NCI-H2107 (cell line): ENCODE measurements around the gene TEX264.
A peak's percentile ranks its signal among the peaks of the same experiment; 100 is the strongest.
"Not testable (repeated sequence)": the region's sequence is repeated elsewhere in the genome, so short reads cannot be mapped to it uniquely, and the experiment has no call there.

Experiments
- DNase-seq: peaks from one replicate; lab custom pipeline; 2025; lab: John Stamatoyannopoulos, UW

TEX264 gene

GRCh38 chr3:51670823-51671733 is at the start of gene TEX264:
Gene TEX264 (plus strand): TSS chr3:51671252. CDS start chr3:51674305, 3,053 bp downstream.
- peak; percentile 47 for DNase-seq

DNA sequence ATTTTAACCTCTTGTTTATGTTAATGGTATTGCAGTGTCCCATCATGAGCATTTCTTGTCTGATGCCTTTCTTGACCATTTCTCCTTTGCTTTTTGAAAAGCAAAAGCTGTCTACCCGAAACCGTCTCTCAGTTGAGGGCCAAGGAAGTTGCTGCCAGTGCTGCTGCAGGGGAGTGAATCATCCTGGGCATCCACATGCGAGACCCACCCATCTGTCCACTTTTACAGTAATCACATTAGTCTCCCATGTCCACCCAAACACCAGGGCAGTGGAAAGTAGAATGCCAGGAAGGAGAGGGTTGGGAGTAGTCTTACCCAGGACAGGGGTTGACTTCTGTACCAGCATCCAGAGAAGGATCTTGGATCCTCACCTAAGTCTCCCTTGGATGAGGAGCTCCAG is 48.6 kb upstream of the TEX264 start:
- DNase-seq: no peak

GRCh38 chr3:51622868-51623267 is 48.2 kb upstream of the TEX264 start:
- DNase-seq: no peak

- no peak for DNase-seq
Measured at GRCh38 chr3:51630513-51630912, 40.5 kb upstream of the TEX264 start.

DNA sequence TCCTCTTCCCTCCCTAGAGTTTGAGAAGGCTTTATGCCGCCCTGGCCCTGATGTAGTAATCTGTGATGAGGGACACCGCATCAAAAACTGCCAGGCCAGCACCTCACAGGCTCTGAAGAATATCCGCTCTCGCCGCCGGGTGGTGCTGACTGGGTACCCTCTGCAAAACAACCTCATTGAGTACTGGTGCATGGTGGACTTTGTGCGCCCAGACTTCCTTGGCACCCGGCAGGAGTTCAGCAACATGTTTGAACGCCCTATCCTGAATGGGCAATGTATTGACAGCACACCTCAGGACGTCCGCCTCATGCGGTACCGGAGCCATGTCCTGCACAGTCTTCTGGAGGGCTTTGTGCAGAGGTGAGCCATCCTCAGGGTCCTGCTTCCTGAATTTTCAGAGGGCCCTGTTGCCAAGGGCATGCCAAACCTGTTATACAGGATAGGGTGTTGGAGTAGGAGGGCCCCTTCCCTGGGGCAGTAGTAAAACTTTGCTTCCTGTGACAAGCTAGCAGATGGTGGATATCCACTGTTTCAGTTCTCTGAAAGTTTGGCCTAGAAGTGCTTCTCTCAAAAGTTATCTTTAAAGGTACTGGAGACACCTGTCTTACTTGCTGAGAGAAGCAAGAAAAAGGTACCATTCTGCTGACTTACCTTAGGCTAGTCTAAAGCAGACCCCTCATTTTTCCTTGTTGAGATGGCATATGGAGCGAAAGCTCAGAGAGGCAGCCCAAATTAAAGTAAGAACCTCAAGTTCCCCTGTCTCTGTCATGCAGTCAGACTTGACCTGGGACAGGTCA is 33.7 kb upstream of the TEX264 start:
- no peak for DNase-seq

GRCh38 chr3:51637941-51638471 is 33.0 kb upstream of the TEX264 start:
- peak; percentile 16 for DNase-seq

GRCh38 chr3:51642462-51642861 is 28.6 kb upstream of the TEX264 start:
- no peak for DNase-seq

- no peak for DNase-seq
Measured at GRCh38 chr3:51646091-51646490, 25.0 kb upstream of the TEX264 start.

DNA sequence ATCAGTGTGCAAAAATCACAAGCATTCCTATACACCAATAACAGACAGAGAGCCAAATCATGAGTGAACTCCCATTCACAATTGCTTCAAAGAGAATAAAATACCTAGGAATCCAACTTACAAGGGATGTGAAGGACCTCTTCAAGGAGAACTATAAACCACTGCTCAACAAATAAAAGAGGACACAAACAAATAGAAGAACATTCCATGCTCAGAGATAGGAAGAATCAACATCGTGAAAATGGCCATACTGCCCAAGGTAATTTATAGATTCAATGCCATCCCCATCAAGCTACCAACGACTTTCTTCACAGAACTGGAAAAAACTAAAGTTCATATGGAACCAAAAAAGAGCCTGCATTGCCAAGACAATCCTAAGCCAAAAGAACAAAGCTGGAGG is 18.9 kb upstream of the TEX264 start:
- DNase-seq: not testable (repeated sequence)

DNA sequence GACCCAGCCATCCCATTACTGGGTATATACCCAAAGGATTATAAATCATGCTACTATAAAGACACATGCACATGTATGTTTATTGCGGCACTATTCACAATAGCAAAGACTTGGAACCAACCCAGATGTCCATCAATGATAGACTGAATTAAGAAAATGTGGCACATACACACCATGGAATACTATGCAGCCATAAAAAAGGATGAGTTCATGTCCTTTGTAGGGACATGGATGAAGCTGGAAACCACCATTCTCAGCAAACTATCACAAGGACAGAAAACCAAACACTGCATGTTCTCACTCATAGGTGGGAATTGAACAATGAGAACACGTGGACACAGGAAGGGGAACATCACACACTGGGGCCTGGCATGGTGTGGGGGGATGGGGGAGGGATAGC is 17.6 kb upstream of the TEX264 start:
- not testable (repeated sequence) for DNase-seq

- no peak for DNase-seq
Measured at GRCh38 chr3:51657234-51657633, 13.8 kb upstream of the TEX264 start.

DNA sequence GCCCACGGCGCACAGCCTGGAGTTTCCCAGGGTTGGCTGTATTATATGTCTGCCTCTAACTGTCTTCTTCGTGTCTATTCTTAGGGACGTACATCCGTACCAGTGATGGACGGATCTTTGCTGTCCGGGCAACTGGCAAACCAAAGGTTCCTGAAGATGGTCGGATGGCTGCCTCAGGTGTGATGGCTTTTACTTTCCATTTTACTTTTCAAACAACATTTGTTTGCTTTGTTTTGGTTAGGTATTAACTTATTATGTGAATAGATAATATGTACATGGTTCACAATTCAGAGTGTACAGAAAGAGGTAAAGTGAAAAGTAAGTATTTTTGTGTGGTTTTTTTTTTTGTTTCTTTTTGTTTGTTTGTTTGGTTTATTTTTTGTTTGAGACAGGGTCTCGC is 11.1 kb upstream of the TEX264 start:
- DNase-seq: no peak

DNA sequence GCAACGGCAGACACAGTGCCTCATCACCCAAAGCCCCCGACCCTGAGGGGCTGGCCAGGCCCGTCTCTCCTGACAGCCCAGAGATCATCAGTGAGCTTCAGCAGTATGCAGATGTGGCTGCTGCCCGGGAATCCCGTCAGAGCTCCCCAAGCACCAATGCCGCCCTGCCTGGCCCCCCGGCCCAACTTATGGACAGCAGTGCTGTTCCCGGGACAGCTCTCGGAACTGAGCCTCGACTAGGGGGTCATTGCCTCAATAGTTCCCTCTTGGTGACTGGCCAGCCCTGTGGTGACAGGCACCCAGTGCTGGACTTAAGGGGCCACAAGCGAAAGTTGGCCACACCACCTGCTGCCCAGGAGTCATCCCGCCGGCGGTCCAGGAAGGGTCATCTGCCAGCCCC is 8.6 kb upstream of the TEX264 start:
- no peak for DNase-seq

GRCh38 chr3:51668756-51669155 is 2.3 kb upstream of the TEX264 start:
- DNase-seq: no peak

- DNase-seq: no peak
Measured at GRCh38 chr3:51669241-51670052, 1.6 kb upstream of the TEX264 start.

DNA sequence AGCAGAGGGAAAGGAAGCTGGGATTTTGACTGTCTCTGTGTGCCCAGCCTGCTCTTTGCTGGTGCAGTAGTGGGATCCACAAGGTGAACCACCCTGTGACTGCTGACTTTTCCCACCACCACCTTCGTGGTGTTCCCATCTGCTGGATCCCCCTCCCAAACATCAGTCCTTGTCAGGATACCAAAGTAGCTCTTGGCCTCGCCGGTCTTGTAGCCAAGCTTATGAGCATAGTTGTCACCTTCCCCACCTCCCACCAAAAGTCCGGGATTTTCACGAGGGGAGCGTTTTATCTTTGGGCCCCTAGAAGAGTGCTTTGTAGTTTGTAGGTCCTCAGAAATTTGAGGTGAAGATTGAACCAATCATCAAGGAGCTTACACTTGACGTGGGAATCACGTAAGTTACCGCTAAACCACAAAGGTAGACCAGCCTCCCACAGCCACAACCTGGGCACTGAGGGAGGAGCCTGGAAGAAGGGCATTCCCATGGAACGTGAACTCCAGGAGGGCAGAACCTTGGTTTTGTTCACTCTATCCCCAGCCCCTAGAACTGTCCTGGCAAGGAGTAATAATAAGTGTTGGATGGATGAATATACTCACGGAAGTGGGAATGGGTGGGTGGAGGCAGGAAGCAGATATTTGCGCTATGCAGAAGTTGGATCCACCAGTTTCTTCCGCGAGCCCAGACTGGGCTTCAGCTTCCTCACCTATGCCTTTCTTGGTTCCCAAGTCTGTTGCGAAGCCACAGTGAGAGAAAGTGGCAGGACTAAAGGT is 814 bp upstream of the TEX264 start:
- no peak for DNase-seq

GRCh38 chr3:51671734-51672475 is 853 bp downstream of the TEX264 start:
- DNase-seq: no peak

DNA sequence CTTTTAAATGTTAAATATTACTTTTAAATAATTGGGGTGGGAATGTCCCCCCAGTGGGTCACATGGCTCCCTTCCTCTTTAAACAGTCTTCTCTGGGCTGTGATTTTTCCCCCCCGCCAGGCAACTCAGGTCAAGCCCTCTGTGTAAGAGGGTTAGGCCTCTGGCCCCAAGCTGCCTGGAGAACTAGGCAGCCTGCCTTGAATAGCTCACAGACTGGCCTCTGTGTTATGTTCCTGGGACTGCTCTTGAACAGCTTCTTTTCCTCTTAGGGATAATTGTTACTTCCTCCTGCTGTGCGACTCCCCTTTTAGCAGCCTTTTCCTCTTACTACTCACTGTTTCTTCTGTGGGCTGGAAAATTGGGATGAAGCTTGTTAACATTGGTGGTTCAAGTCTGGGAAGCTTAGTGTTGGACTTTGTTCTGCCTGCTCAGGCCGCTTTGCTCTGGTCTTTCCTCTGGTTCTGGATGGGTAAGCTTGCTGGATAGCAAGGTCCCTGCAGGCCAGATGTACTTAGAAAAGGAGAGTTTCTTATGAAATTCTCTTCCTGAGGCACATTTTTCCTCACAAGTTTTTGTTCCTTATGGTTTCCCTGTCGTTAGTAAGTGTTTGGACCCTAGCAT is 2.2 kb downstream of the TEX264 start:
- DNase-seq: no peak

- no peak for DNase-seq
Measured at GRCh38 chr3:51673802-51674654, 3.0 kb downstream of the TEX264 start.
